ENCODE results near the gene CERS4. TPM values are rescaled to one million over a fixed set of nuclear protein-coding genes. Genes with fewer than 3 reads are reported as not detected.

CERS4 gene
- total and polyA plus RNA-seq, 2 experiments from 2014 or later, result 68.5 to 109 TPM

DNA sequence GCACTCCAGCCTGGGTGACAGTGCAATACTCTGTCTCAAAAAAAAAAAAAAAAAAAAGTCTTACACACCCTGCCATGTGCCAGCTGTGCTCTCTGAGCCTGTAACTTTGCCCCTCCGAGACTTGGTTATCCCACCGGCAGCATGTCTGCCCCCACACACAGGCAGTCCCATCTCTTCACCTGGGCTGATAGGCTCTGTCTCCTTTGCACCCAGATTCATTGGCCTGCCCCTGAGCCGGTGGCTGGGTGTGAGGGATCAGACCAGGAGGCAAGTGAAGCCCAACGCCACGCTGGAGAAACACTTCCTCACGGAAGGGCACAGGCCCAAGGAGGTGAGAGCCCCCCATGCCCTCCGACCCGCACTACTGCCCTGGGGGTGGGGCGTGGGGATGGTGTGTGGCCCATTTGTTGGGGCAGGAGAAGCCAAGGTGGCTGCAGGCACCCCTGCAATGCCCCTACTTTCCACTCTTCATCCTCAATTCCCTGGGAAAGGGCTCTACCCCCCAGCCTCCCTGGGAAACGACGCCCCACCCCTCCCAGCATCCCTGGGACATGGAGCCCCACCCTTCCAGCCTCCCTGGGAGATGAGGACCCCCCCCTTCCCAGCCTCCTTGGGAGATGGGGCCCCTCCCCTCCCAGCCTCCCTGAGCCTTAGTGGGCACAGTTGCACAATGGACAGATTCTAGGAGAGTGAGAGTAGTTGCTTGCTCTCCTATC, 45.3 kb downstream of the CERS4 start:
- H3K9me3 Mint-ChIP-seq, result no peaks in the 10 kb centered on the region
- Histone ChIP-seq H4K20me1 (replicated peaks; ENCODE audit: insufficient read depth) (peaks cover 5% of the 10 kb centered on the region; the same call in 1 of the 2 replicates), H2AFZ (no peak overlapping the region), H3K4me3 (no peak overlapping the region), H3K4me1 (ENCODE audit: insufficient read depth) (no peaks in the 10 kb centered on the region), H3K36me3 (ENCODE audit: insufficient read depth) (peaks cover 14% of the 10 kb centered on the region; the same call in 1 of the 2 replicates), H3K9me2 (ENCODE audit: insufficient read depth) (no peaks in the 10 kb centered on the region), H3K79me2 (replicated peaks; ENCODE audit: insufficient read depth) (no peaks in the 10 kb centered on the region), H3K4me2 (no peak overlapping the region), H3K27ac (ENCODE audit: low read depth) (no peak overlapping the region), H3K27me3 (ENCODE audit: insufficient read depth) (no peaks in the 10 kb centered on the region), H3F3A (replicated peaks; ENCODE audit: low read depth) (peaks cover 21% of the 10 kb centered on the region)
- peak overlapping the region; percentile 70; the same call in 1 of the 2 replicates for H3K27ac Mint-ChIP-seq
- peaks cover 45% of the 10 kb centered on the region for H3K36me3 Mint-ChIP-seq (ENCODE audit: low read depth)
- H3K27me3 Mint-ChIP-seq (ENCODE audit: insufficient read depth, low read depth, poor library complexity), result peaks cover 3% of the 10 kb centered on the region
- H3K4me1 Mint-ChIP-seq, result peaks cover 10% of the 10 kb centered on the region; the same call in 2 of the 3 replicates
- TF ChIP-seq ZNF462 (CRISPR knock-in tag; IDR thresholded peaks at IDR 0.05) (no peak), REST (IDR thresholded peaks at IDR 0.05; ENCODE audit: unreplicated experiment) (no peak), EZH2 (IDR thresholded peaks at IDR 0.05; ENCODE audit: low read depth, unreplicated experiment) (no peak), STAT1 (IDR thresholded peaks at IDR 0.05; ENCODE audit: unreplicated experiment) (no peak), ETS1 (IDR thresholded peaks at IDR 0.05) (no peak), CREB1 (CRISPR knock-in tag; IDR thresholded peaks at IDR 0.05; ENCODE audit: low read depth) (no peak), EZH2phosphoT487 (IDR thresholded peaks at IDR 0.05; ENCODE audit: unreplicated experiment) (no peak), ZNF331 (CRISPR knock-in tag; IDR thresholded peaks at IDR 0.05; ENCODE audit: low read depth) (no peak), NANOG (IDR thresholded peaks at IDR 0.05; ENCODE audit: borderline replicate concordance) (no peak), JUNB (IDR thresholded peaks at IDR 0.05; ENCODE audit: unreplicated experiment) (no peak)
- TF ChIP-seq, protein P1, sequence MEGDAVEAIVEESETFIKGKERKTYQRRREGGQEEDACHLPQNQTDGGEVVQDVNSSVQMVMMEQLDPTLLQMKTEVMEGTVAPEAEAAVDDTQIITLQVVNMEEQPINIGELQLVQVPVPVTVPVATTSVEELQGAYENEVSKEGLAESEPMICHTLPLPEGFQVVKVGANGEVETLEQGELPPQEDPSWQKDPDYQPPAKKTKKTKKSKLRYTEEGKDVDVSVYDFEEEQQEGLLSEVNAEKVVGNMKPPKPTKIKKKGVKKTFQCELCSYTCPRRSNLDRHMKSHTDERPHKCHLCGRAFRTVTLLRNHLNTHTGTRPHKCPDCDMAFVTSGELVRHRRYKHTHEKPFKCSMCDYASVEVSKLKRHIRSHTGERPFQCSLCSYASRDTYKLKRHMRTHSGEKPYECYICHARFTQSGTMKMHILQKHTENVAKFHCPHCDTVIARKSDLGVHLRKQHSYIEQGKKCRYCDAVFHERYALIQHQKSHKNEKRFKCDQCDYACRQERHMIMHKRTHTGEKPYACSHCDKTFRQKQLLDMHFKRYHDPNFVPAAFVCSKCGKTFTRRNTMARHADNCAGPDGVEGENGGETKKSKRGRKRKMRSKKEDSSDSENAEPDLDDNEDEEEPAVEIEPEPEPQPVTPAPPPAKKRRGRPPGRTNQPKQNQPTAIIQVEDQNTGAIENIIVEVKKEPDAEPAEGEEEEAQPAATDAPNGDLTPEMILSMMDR (conservative IDR thresholded peaks at IDR 0.05; ENCODE audit: low read depth in 2 of 2), result no peak
- ATAC-seq, result no peak
- H3K4me3 Mint-ChIP-seq, result no peak overlapping the region
- DNase-seq (ENCODE audit: low spot score), result no peak
